ENCODE data around the gene DRC3.

Gene DRC3

GRCh38 chr17:18038861-18039534, 66.3 kb downstream of the DRC3 start, which contains the start of the genes ATPAF2 and GID4:
TSS of gene ATPAF2 (minus strand) at chr17:18039168. CDS start at chr17:18039013, 155 bp downstream.
TSS of gene GID4 (plus strand) at chr17:18039408. CDS start at chr17:18039465, 57 bp downstream.
- peak; percentile 99 for DNase-seq (ENCODE audit: low read depth, low spot score)
- TF ChIP-seq CTCF (IDR thresholded peaks at IDR 0.05; ENCODE audit: low read depth, low read length) = peak; percentile 9
- in situ Hi-C loops (cut with HindIII; ENCODE audit: low sequenced_read_pairs) = no loop called here
- H3K4me3 ChIP-seq (ENCODE audit: low read depth, low read length) = peak within 1 kb of the TSS; percentile 64

- peak overlapping the region; percentile 64 for H3K4me3 ChIP-seq (ENCODE audit: low read depth, low read length)
- TF ChIP-seq CTCF (IDR thresholded peaks at IDR 0.05; ENCODE audit: low read depth, low read length) = no peak
- DNase-seq (ENCODE audit: low read depth, low spot score) = no peak
- in situ Hi-C loops (cut with HindIII; ENCODE audit: low sequenced_read_pairs) = no loop called here
Measured at GRCh38 chr17:18039535-18040260, 67.0 kb downstream of the DRC3 start.

GRCh38 chr17:18040261-18040858, 67.7 kb downstream of the DRC3 start:
- no peak for DNase-seq (ENCODE audit: low read depth, low spot score)
- no peak for TF ChIP-seq CTCF (IDR thresholded peaks at IDR 0.05; ENCODE audit: low read depth, low read length)
- peak overlapping the region; percentile 64 for H3K4me3 ChIP-seq (ENCODE audit: low read depth, low read length)
- in situ Hi-C loops (cut with HindIII; ENCODE audit: low sequenced_read_pairs) = no loop called here

- no peak for TF ChIP-seq CTCF (IDR thresholded peaks at IDR 0.05; ENCODE audit: low read depth, low read length)
- in situ Hi-C loops (cut with HindIII; ENCODE audit: low sequenced_read_pairs) = no loop called here
- no peak overlapping the region for H3K4me3 ChIP-seq (ENCODE audit: low read depth, low read length)
- peak; percentile 13 for DNase-seq (ENCODE audit: low read depth, low spot score)
Measured at GRCh38 chr17:18041776-18042175, 69.1 kb downstream of the DRC3 start.

- in situ Hi-C loops (cut with HindIII; ENCODE audit: low sequenced_read_pairs) = no loop called here
- no peak for DNase-seq (ENCODE audit: low read depth, low spot score)
- TF ChIP-seq CTCF (IDR thresholded peaks at IDR 0.05; ENCODE audit: low read depth, low read length) = no peak
Measured at GRCh38 chr17:18042983-18043382, 70.3 kb downstream of the DRC3 start.

GRCh38 chr17:18043491-18043890, 70.8 kb downstream of the DRC3 start:
- in situ Hi-C loops (cut with HindIII; ENCODE audit: low sequenced_read_pairs) = no loop called here
- DNase-seq (ENCODE audit: low read depth, low spot score) = peak; percentile 28
- no peak overlapping the region for H3K4me3 ChIP-seq (ENCODE audit: low read depth, low read length)
- TF ChIP-seq CTCF (IDR thresholded peaks at IDR 0.05; ENCODE audit: low read depth, low read length) = peak; percentile 26

More at GRCh38 chr17:18042983-18043382, 70.3 kb downstream of the DRC3 start:
- H3K4me3 ChIP-seq (ENCODE audit: low read depth, low read length) = no peak overlapping the region

Data from astrocyte of the spinal cord (primary cell).